Heart left ventricle (tissue), 16 donors: ENCODE data around the gene TOPBP1. TPM values are rescaled to one million over a fixed set of nuclear protein-coding genes. Genes with fewer than 3 reads are reported as not detected.

ENCODE experiments used
- ATAC-seq, 4 donors: fragments of 200-7000 bp; cut with Tn5 transposase; one replicate each; pipeline ENCODE4 v1.9.1; 2020 to 2022; ENCODE audit warnings: moderate library complexity in 4 of 4, mild to moderate bottlenecking in 3 of 4, moderate number of reproducible peaks in 1 of 4
- DNase-seq, 5 donors: peaks; one replicate each; pipeline ENCODE4 v3.0.0-alpha.2; 2020
- H3K27ac ChIP-seq, 12 donors: fragments of 200-600 bp; sonication (generic) in 4 of 12; one replicate each; pipeline versions ENCODE4 v1.5.0 to v1.8.0; 2016 to 2022; ENCODE audit warnings: mild to moderate bottlenecking in 2 of 12
- H3K27me3 ChIP-seq, 9 donors: fragments of 200-600 bp; sonication (generic) in 2 of 9; one replicate each; pipeline versions ENCODE4 v1.5.1 to v1.8.0; 2016 to 2022; ENCODE audit warnings: mild to moderate bottlenecking in 3 of 9
- H3K36me3 ChIP-seq, 9 donors: fragments of 200-600 bp; sonication (generic) in 2 of 9; one replicate each; pipeline versions ENCODE4 v1.5.0 to v1.8.0; 2018 to 2022; ENCODE audit warnings: mild to moderate bottlenecking in 2 of 9
- H3K4me1 ChIP-seq, 12 donors: fragments of 200-600 bp; sonication (generic) in 4 of 12; one replicate each; pipeline versions ENCODE4 v1.5.0 to v1.8.0; 2016 to 2022; ENCODE audit warnings: mild to moderate bottlenecking in 3 of 12
- H3K4me3 ChIP-seq, 12 donors: fragments of 200-600 bp; sonication (generic) in 4 of 12; one replicate each; pipeline versions ENCODE4 v1.5.0 to v1.8.0; 2017 to 2022; ENCODE audit warnings: mild to moderate bottlenecking in 9 of 12, moderate library complexity in 4 of 12
- H3K9me3 ChIP-seq, 12 donors: fragments of 200-600 bp; sonication (generic) in 4 of 12; one replicate each; pipeline versions ENCODE4 v1.5.0 to v1.8.0; 2016 to 2022; ENCODE audit warnings: mild to moderate bottlenecking in 1 of 12
- CTCF ChIP-seq, 12 donors: fragments of 200-600 bp; sonication (generic) in 4 of 12; IDR thresholded peaks; one replicate each; pipeline versions ENCODE4 v1.5.0 to v1.8.0; 2018 to 2022; ENCODE audit warnings: antibody characterized with exemption in 12 of 12, mild to moderate bottlenecking in 5 of 12
- POLR2A ChIP-seq, 2 donors: fragments of 450-650 bp; IDR thresholded peaks; one replicate each; pipeline ENCODE4 v1.6.1; 2017; ENCODE audit warnings: antibody characterized with exemption in 2 of 2, mild to moderate bottlenecking in 2 of 2, moderate library complexity in 2 of 2
- WGBS, 4 donors: extraction: QIAGEN DNeasy Blood & Tissue Kit in 2 of 4; methylation state at CpG; one replicate each; pipeline versions ENCODE4 v1.1.5 to v1.1.7; 2013 to 2018; 5-methylcytosine and 5-hydroxymethylcytosine counted together
- intact Hi-C, 10 donors: fragments of 100-400 bp; cut with DNase I; formaldehyde crosslinking; loops; one replicate each; pipeline versions ENCODE4 v1.11.1 to v1.14.2; 2022
- polyA plus RNA-seq, 2 donors: library from polyadenylated mRNA; stranded (reverse); fragments of 200-250 nt; gene quantifications; one replicate each; pipeline ENCODE4 v1.2.3, GENCODE V29; 2013
- total RNA-seq, 9 donors: library from RNA; depleted of rRNA in 2 of 9; stranded (reverse); fragments of >200 nt in 2 of 9; fragmentation: NEBNext Ultra II Directional in 3 of 9; extraction: Animal tissue kit (Norgen Biotek cat#: 25700) in 3 of 9; gene quantifications; one replicate each; pipeline versions ENCODE4 v1.1.0 to v1.2.4, GENCODE V29; 2016 to 2023
- donor health status: ischemic (EF 13 %, LVEDD 7.1; RV severe dilation, severe dysfunction).
- donor health status: healthy with polysubstance abuse.
- donor health status: DM: no; HTN: yes; CAD: no.
- donor health status: DM: no; HTN: no; CAD: no.
- donor health status: ischemic (EF 25% LVEDD 6.9; RV normal size, moderate dysfunction).
- donor health status: ischemic (EF 25% LVEDD 5.7; RV mildly dilated, moderate dysfunction).
- donor health status: healthy.
- donor health status: DM: yes; HTN: yes; CAD: no.
- donor health status: ischemic (EF 35%, LVEDD 5.7; RV mildly dilated, moderate dysfunction).
- donor health status: nonischemic (EF 11% LVEDD 7.7; RV severe dilation, severe dysfunction).
- donor health status: DM: yes; HTN: yes; CAD: no.
- donor health status: PGD.
- donor health status: ischemic (EF 29% LVEDD 5.4; RV normal size, mild dysfunction).
- donor health status: nonischemic (EF 23%, LVEDD 6.1; RV moderate dilation, normal function).

The TOPBP1 gene
- total and polyA plus RNA-seq, 11 donors, result 2.6 to 18.3 (median 11.7) TPM

GRCh38 chr3:133588035-133588434 is 73.7 kb downstream of the TOPBP1 start:
- peaks cover 5 to 78% (median 70%) of the 10 kb centered on the region in 9 donors for H3K36me3 ChIP-seq
- ATAC-seq, result no peak

GRCh38 chr3:133583396-133583795 is 78.3 kb downstream of the TOPBP1 start:
- intact Hi-C loops, result loop anchor here in 1 of 10 donors (10.0 kb wide), 1 partner anchor 61 kb away; no protein-coding TSS in a partner anchor
- ATAC-seq (no peak), DNase-seq (no peak)
- Histone ChIP-seq H3K9me3 (no peaks in the 10 kb centered on the region), H3K36me3 (peaks cover 6 to 100% (median 99%) of the 10 kb centered on the region in 9 donors), H3K4me1 (peaks cover 0 to 38% (median 14%) of the 10 kb centered on the region in 12 donors), H3K27ac (no peak overlapping the region), H3K4me3 (no peak overlapping the region), H3K27me3 (no peaks in the 10 kb centered on the region)
- 91 to 96% (median 93%) methylated on average over 6 of the region's 6 CpGs for WGBS, 4 donors
- no peak for TF ChIP-seq CTCF (IDR thresholded peaks at IDR 0.05)
- no peak for TF ChIP-seq POLR2A (IDR thresholded peaks at IDR 0.05)

More at GRCh38 chr3:133588035-133588434, 73.7 kb downstream of the TOPBP1 start:
- DNase-seq, result no peak
- TF ChIP-seq POLR2A (IDR thresholded peaks at IDR 0.05), result no peak
- TF ChIP-seq CTCF (IDR thresholded peaks at IDR 0.05), result no peak
- no peaks in the 10 kb centered on the region for H3K27me3 ChIP-seq
- no peaks in the 10 kb centered on the region for H3K9me3 ChIP-seq
- H3K4me3 ChIP-seq, result no peak overlapping the region
- no peak overlapping the region for H3K27ac ChIP-seq
- 93 to 95% (median 95%) methylated on average over 4 of the region's 4 CpGs for WGBS, 4 donors
- H3K4me1 ChIP-seq, result peaks cover 0 to 12% (median 3%) of the 10 kb centered on the region in 12 donors
- intact Hi-C loops, result loop anchor here in 1 of 10 donors (10.0 kb wide), 1 partner anchor 57 kb away; no protein-coding TSS in a partner anchor

GRCh38 chr3:133578548-133579191 is 83.1 kb downstream of the TOPBP1 start:
- TF ChIP-seq POLR2A (IDR thresholded peaks at IDR 0.05) (no peak), CTCF (IDR thresholded peaks at IDR 0.05) (peak; percentile 21 to 59 (median 43))
- Histone ChIP-seq H3K4me1 (peaks cover 4 to 69% (median 50%) of the 10 kb centered on the region in 12 donors), H3K4me3 (peak overlapping the region in 2 of 12 donors; percentile 2 to 17), H3K27me3 (no peaks in the 10 kb centered on the region), H3K36me3 (peaks cover 3 to 90% (median 86%) of the 10 kb centered on the region in 9 donors), H3K27ac (no peak overlapping the region), H3K9me3 (no peaks in the 10 kb centered on the region)
- ATAC-seq (no peak), DNase-seq (no peak)
- 0 to 17% (median 6%) methylated on average over 1 of the region's 1 CpG for WGBS, 4 donors
- intact Hi-C loops, result loop anchor here in 8 of 10 donors (5.0 to 10.0 kb wide), 4 partner anchors 91 to 854 kb away; partner anchors contain the start of gene NPHP3 (in 4 of the 8)

DNA sequence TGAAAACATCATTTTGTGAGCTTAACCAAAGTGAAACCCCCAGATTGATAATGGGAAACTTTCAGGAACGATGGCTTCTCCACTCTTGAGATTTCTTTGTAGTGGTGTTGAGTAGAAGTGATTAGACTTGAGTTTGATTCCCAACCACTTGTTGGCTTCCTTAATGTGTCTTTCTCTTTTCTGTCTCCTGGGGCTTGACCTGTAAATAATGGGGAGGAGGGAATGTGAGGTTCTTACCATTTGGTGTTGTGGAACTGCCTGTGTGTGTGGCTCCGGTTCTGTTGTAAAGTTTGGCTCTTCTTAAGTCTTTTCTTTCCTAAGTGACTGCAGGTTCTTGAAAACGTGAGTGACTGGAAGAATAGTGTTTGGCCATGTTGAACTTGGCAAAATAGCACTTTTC is 85.6 kb downstream of the TOPBP1 start:
- ATAC-seq, result no peak
- peak overlapping the region in 2 of 12 donors; percentile 91 to 97 for H3K27ac ChIP-seq
- intact Hi-C loops, result loop anchor here in 8 of 10 donors (5.0 to 10.0 kb wide), 4 partner anchors 89 to 851 kb away; partner anchors contain the start of gene NPHP3 (in 4 of the 8)
- no peak for DNase-seq
- no peaks in the 10 kb centered on the region for H3K27me3 ChIP-seq
- peak overlapping the region in 9 of 12 donors; percentile 78 to 96 (median 90) for H3K4me3 ChIP-seq
- H3K4me1 ChIP-seq, result peaks cover 4 to 72% (median 50%) of the 10 kb centered on the region in 12 donors
- TF ChIP-seq CTCF (IDR thresholded peaks at IDR 0.05) (no peak), POLR2A (IDR thresholded peaks at IDR 0.05) (no peak)
- peaks cover 0 to 65% (median 61%) of the 10 kb centered on the region in 9 donors for H3K36me3 ChIP-seq
- 14 to 22% (median 15%) methylated on average over 3 of the region's 3 CpGs for WGBS, 4 donors
- no peaks in the 10 kb centered on the region for H3K9me3 ChIP-seq
